ENCODE results near the gene EFHC2. TPM values are rescaled to one million over a fixed set of nuclear protein-coding genes. Genes with fewer than 3 reads are reported as not detected.
"Not testable (repeated sequence)": the region's sequence is repeated elsewhere in the genome, so short reads cannot be mapped to it uniquely, and the experiment has no call there.

Gene EFHC2
- total RNA-seq, 1 donor from 2014 or later = 0.77 TPM

GRCh38 chrX:44253575-44253942, 89.9 kb downstream of the EFHC2 start:
- Mint-ChIP-seq H3K4me1 (no peaks in the 10 kb centered on the region), H3K27ac (ENCODE audit: unreplicated experiment) (no peak overlapping the region), H3K4me3 (no peak overlapping the region), H3K9me3 (peaks cover 14% of the 10 kb centered on the region), H3K36me3 (ENCODE audit: low read depth) (peaks cover 18% of the 10 kb centered on the region), H3K27me3 (ENCODE audit: low read depth) (no peaks in the 10 kb centered on the region)
- no peak for DNase-seq (ENCODE audit: low read depth, low spot score)
- TF ChIP-seq, protein P1, sequence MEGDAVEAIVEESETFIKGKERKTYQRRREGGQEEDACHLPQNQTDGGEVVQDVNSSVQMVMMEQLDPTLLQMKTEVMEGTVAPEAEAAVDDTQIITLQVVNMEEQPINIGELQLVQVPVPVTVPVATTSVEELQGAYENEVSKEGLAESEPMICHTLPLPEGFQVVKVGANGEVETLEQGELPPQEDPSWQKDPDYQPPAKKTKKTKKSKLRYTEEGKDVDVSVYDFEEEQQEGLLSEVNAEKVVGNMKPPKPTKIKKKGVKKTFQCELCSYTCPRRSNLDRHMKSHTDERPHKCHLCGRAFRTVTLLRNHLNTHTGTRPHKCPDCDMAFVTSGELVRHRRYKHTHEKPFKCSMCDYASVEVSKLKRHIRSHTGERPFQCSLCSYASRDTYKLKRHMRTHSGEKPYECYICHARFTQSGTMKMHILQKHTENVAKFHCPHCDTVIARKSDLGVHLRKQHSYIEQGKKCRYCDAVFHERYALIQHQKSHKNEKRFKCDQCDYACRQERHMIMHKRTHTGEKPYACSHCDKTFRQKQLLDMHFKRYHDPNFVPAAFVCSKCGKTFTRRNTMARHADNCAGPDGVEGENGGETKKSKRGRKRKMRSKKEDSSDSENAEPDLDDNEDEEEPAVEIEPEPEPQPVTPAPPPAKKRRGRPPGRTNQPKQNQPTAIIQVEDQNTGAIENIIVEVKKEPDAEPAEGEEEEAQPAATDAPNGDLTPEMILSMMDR (conservative IDR thresholded peaks at IDR 0.05) = no peak

GRCh38 chrX:44252688-44253574, 90.5 kb downstream of the EFHC2 start:
- peaks cover 18% of the 10 kb centered on the region for H3K36me3 Mint-ChIP-seq (ENCODE audit: low read depth)
- H3K9me3 Mint-ChIP-seq = peaks cover 14% of the 10 kb centered on the region
- not testable (repeated sequence) for H3K27ac Mint-ChIP-seq (ENCODE audit: unreplicated experiment); H3K4me3 Mint-ChIP-seq; H3K4me1 Mint-ChIP-seq; H3K27me3 Mint-ChIP-seq (ENCODE audit: low read depth)
- DNase-seq (ENCODE audit: low read depth, low spot score) = peak; percentile 6

GRCh38 chrX:44247468-44247867, 96.0 kb downstream of the EFHC2 start:
- Mint-ChIP-seq H3K36me3 (ENCODE audit: low read depth) (no peaks in the 10 kb centered on the region), H3K4me3 (no peak overlapping the region), H3K27ac (ENCODE audit: unreplicated experiment) (no peak overlapping the region), H3K27me3 (ENCODE audit: low read depth) (no peaks in the 10 kb centered on the region), H3K9me3 (peaks cover 3% of the 10 kb centered on the region), H3K4me1 (peaks cover 3% of the 10 kb centered on the region)
- TF ChIP-seq, protein P1 (conservative IDR thresholded peaks at IDR 0.05) = no peak
- DNase-seq (ENCODE audit: low read depth, low spot score) = no peak

DNA sequence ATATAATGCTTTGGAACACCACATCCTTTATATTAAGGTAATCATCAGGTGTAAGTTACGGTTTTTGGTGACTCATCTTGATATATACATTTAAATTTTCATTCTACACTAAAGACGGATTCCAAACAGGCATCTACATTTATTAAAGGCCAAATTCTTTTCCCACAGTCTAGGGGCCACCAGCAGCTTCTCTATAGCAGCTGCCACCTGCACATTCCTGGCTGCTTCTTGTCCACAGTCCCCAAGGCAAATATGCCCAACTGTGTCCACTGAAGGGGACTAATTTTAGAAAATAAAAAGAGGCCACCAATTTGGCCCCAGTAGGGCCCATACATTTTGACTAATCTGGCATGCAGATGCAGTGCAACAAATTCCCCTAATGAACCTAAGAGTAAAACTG, 96.6 kb downstream of the EFHC2 start:
- no peak for DNase-seq (ENCODE audit: low read depth, low spot score)
- H3K36me3 Mint-ChIP-seq (ENCODE audit: low read depth) = no peaks in the 10 kb centered on the region
- H3K4me3 Mint-ChIP-seq = no peak overlapping the region
- H3K4me1 Mint-ChIP-seq = peaks cover 4% of the 10 kb centered on the region
- TF ChIP-seq, protein P1 (conservative IDR thresholded peaks at IDR 0.05) = no peak
- no peaks in the 10 kb centered on the region for H3K27me3 Mint-ChIP-seq (ENCODE audit: low read depth)
- H3K27ac Mint-ChIP-seq (ENCODE audit: unreplicated experiment) = no peak overlapping the region
- peaks cover 3% of the 10 kb centered on the region for H3K9me3 Mint-ChIP-seq

- TF ChIP-seq, protein P1 (conservative IDR thresholded peaks at IDR 0.05) = no peak
Measured at GRCh38 chrX:44245733-44246132, 97.7 kb downstream of the EFHC2 start.

DNA sequence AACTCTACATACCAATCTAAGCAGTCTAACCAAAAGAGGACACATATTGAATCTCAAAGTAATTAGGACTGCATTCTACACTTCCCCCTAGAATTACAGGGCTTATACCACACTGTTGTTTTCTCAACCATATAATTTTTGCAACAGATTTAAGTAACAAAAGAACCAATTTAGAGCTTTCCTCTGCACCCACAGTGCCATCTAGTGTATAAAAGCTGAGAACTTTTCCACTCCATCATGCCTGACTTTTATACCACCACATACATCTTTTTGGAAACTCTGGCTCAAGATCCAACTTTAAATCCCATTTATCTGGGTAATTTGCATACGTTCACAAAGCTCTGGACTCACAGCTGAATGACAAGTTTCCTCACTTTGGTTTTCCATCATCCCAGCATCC, 99.5 kb downstream of the EFHC2 start:
- Mint-ChIP-seq H3K4me1 (peaks cover 4% of the 10 kb centered on the region), H3K9me3 (peaks cover 3% of the 10 kb centered on the region), H3K27ac (ENCODE audit: unreplicated experiment) (no peak overlapping the region), H3K36me3 (ENCODE audit: low read depth) (no peaks in the 10 kb centered on the region), H3K27me3 (ENCODE audit: low read depth) (no peaks in the 10 kb centered on the region), H3K4me3 (no peak overlapping the region)
- TF ChIP-seq, protein P1 (conservative IDR thresholded peaks at IDR 0.05) = peak; percentile 67
- DNase-seq (ENCODE audit: low read depth, low spot score) = no peak

More at GRCh38 chrX:44245733-44246132, 97.7 kb downstream of the EFHC2 start:
- Mint-ChIP-seq H3K9me3 (peaks cover 3% of the 10 kb centered on the region), H3K4me3 (no peak overlapping the region), H3K4me1 (peaks cover 4% of the 10 kb centered on the region), H3K27ac (ENCODE audit: unreplicated experiment) (no peak overlapping the region), H3K36me3 (ENCODE audit: low read depth) (no peaks in the 10 kb centered on the region), H3K27me3 (ENCODE audit: low read depth) (no peaks in the 10 kb centered on the region)
- no peak for DNase-seq (ENCODE audit: low read depth, low spot score)
